ENCODE results near the gene FNIP2.
"Not testable (repeated sequence)": the region's sequence is repeated elsewhere in the genome, so short reads cannot be mapped to it uniquely, and the experiment has no call there.

FNIP2 gene

GRCh38 chr4:158821228-158821971 lies 52.6 kb downstream of the FNIP2 start:
- Histone ChIP-seq H3K4me3 (ENCODE audit: low read depth, low read length) (no peak overlapping the region), H3K9ac (ENCODE audit: low read depth, low read length) (no peak overlapping the region), H3K4me1 (ENCODE audit: control insufficient read depth, insufficient read depth, low read length) (no peaks in the 10 kb centered on the region), H3K27me3 (ENCODE audit: control insufficient read depth, insufficient read depth, low read length) (no peaks in the 10 kb centered on the region), H3K36me3 (ENCODE audit: control insufficient read depth, insufficient read depth, low read length) (no peaks in the 10 kb centered on the region), H3K9me3 (ENCODE audit: control insufficient read depth, insufficient read depth, low read length) (no peaks in the 10 kb centered on the region)

- H3K9ac ChIP-seq (ENCODE audit: low read depth, low read length), result no peak overlapping the region
- no peaks in the 10 kb centered on the region for H3K4me1 ChIP-seq (ENCODE audit: control insufficient read depth, insufficient read depth, low read length)
- no peaks in the 10 kb centered on the region for H3K27me3 ChIP-seq (ENCODE audit: control insufficient read depth, insufficient read depth, low read length)
- H3K9me3 ChIP-seq (ENCODE audit: control insufficient read depth, insufficient read depth, low read length), result no peaks in the 10 kb centered on the region
- no peak overlapping the region for H3K4me3 ChIP-seq (ENCODE audit: low read depth, low read length)
- no peaks in the 10 kb centered on the region for H3K36me3 ChIP-seq (ENCODE audit: control insufficient read depth, insufficient read depth, low read length)
These were observed 53.5 kb downstream of the FNIP2 start for GRCh38 chr4:158822348-158822747.

GRCh38 chr4:158823461-158823873 lies 54.6 kb downstream of the FNIP2 start:
- Histone ChIP-seq H3K4me1 (ENCODE audit: control insufficient read depth, insufficient read depth, low read length) (no peaks in the 10 kb centered on the region), H3K9ac (ENCODE audit: low read depth, low read length) (no peak overlapping the region), H3K36me3 (ENCODE audit: control insufficient read depth, insufficient read depth, low read length) (no peaks in the 10 kb centered on the region), H3K4me3 (ENCODE audit: low read depth, low read length) (no peak overlapping the region), H3K9me3 (ENCODE audit: control insufficient read depth, insufficient read depth, low read length) (no peaks in the 10 kb centered on the region), H3K27me3 (ENCODE audit: control insufficient read depth, insufficient read depth, low read length) (no peaks in the 10 kb centered on the region)

GRCh38 chr4:158824425-158825274 lies 55.8 kb downstream of the FNIP2 start:
- Histone ChIP-seq H3K36me3 (ENCODE audit: control insufficient read depth, insufficient read depth, low read length) (no peaks in the 10 kb centered on the region), H3K27me3 (ENCODE audit: control insufficient read depth, insufficient read depth, low read length) (no peaks in the 10 kb centered on the region), H3K4me3 (ENCODE audit: low read depth, low read length) (no peak overlapping the region), H3K9ac (ENCODE audit: low read depth, low read length) (no peak overlapping the region), H3K9me3 (ENCODE audit: control insufficient read depth, insufficient read depth, low read length) (no peaks in the 10 kb centered on the region), H3K4me1 (ENCODE audit: control insufficient read depth, insufficient read depth, low read length) (no peaks in the 10 kb centered on the region)

- H3K4me1 ChIP-seq (ENCODE audit: control insufficient read depth, insufficient read depth, low read length), result no peaks in the 10 kb centered on the region
These were observed 56.7 kb downstream of the FNIP2 start for GRCh38 chr4:158825433-158826036.

GRCh38 chr4:158826057-158826456 lies 57.2 kb downstream of the FNIP2 start:
- no peaks in the 10 kb centered on the region for H3K9me3 ChIP-seq (ENCODE audit: control insufficient read depth, insufficient read depth, low read length)
- H3K36me3 ChIP-seq (ENCODE audit: control insufficient read depth, insufficient read depth, low read length), result no peaks in the 10 kb centered on the region
- H3K4me1 ChIP-seq (ENCODE audit: control insufficient read depth, insufficient read depth, low read length), result no peaks in the 10 kb centered on the region
- no peaks in the 10 kb centered on the region for H3K27me3 ChIP-seq (ENCODE audit: control insufficient read depth, insufficient read depth, low read length)
- H3K9ac ChIP-seq (ENCODE audit: low read depth, low read length), result no peak overlapping the region
- no peak overlapping the region for H3K4me3 ChIP-seq (ENCODE audit: low read depth, low read length)

More at GRCh38 chr4:158825433-158826036, 56.7 kb downstream of the FNIP2 start:
- H3K27me3 ChIP-seq (ENCODE audit: control insufficient read depth, insufficient read depth, low read length), result no peaks in the 10 kb centered on the region
- no peak overlapping the region for H3K9ac ChIP-seq (ENCODE audit: low read depth, low read length)
- H3K4me3 ChIP-seq (ENCODE audit: low read depth, low read length), result no peak overlapping the region
- no peaks in the 10 kb centered on the region for H3K36me3 ChIP-seq (ENCODE audit: control insufficient read depth, insufficient read depth, low read length)
- H3K9me3 ChIP-seq (ENCODE audit: control insufficient read depth, insufficient read depth, low read length), result no peaks in the 10 kb centered on the region

- no peaks in the 10 kb centered on the region for H3K4me1 ChIP-seq (ENCODE audit: control insufficient read depth, insufficient read depth, low read length)
These were observed 58.1 kb downstream of the FNIP2 start for GRCh38 chr4:158826882-158827281.

GRCh38 chr4:158827543-158827981 lies 58.7 kb downstream of the FNIP2 start:
- H3K9me3 ChIP-seq (ENCODE audit: control insufficient read depth, insufficient read depth, low read length), result no peaks in the 10 kb centered on the region
- H3K4me1 ChIP-seq (ENCODE audit: control insufficient read depth, insufficient read depth, low read length), result no peaks in the 10 kb centered on the region
- H3K9ac ChIP-seq (ENCODE audit: low read depth, low read length), result no peak overlapping the region
- H3K36me3 ChIP-seq (ENCODE audit: control insufficient read depth, insufficient read depth, low read length), result no peaks in the 10 kb centered on the region
- no peak overlapping the region for H3K4me3 ChIP-seq (ENCODE audit: low read depth, low read length)
- no peaks in the 10 kb centered on the region for H3K27me3 ChIP-seq (ENCODE audit: control insufficient read depth, insufficient read depth, low read length)

More at GRCh38 chr4:158826882-158827281, 58.1 kb downstream of the FNIP2 start:
- H3K9ac ChIP-seq (ENCODE audit: low read depth, low read length), result no peak overlapping the region
- H3K36me3 ChIP-seq (ENCODE audit: control insufficient read depth, insufficient read depth, low read length), result no peaks in the 10 kb centered on the region
- H3K27me3 ChIP-seq (ENCODE audit: control insufficient read depth, insufficient read depth, low read length), result no peaks in the 10 kb centered on the region
- H3K4me3 ChIP-seq (ENCODE audit: low read depth, low read length), result no peak overlapping the region
- H3K9me3 ChIP-seq (ENCODE audit: control insufficient read depth, insufficient read depth, low read length), result no peaks in the 10 kb centered on the region

- not testable (repeated sequence) for H3K9me3 ChIP-seq (ENCODE audit: control insufficient read depth, insufficient read depth, low read length); H3K27me3 ChIP-seq (ENCODE audit: control insufficient read depth, insufficient read depth, low read length); H3K4me1 ChIP-seq (ENCODE audit: control insufficient read depth, insufficient read depth, low read length); H3K36me3 ChIP-seq (ENCODE audit: control insufficient read depth, insufficient read depth, low read length); H3K9ac ChIP-seq (ENCODE audit: low read depth, low read length); H3K4me3 ChIP-seq (ENCODE audit: low read depth, low read length)
These were observed 59.3 kb downstream of the FNIP2 start for GRCh38 chr4:158828151-158828550.

- Histone ChIP-seq H3K4me3 (ENCODE audit: low read depth, low read length) (no peak overlapping the region), H3K9ac (ENCODE audit: low read depth, low read length) (no peak overlapping the region), H3K9me3 (ENCODE audit: control insufficient read depth, insufficient read depth, low read length) (no peaks in the 10 kb centered on the region), H3K27me3 (ENCODE audit: control insufficient read depth, insufficient read depth, low read length) (no peaks in the 10 kb centered on the region), H3K36me3 (ENCODE audit: control insufficient read depth, insufficient read depth, low read length) (no peaks in the 10 kb centered on the region), H3K4me1 (ENCODE audit: control insufficient read depth, insufficient read depth, low read length) (no peaks in the 10 kb centered on the region)
These were observed 60.4 kb downstream of the FNIP2 start for GRCh38 chr4:158829254-158829653.

GRCh38 chr4:158833602-158834001 lies 64.8 kb downstream of the FNIP2 start:
- H3K9me3 ChIP-seq (ENCODE audit: control insufficient read depth, insufficient read depth, low read length), result no peaks in the 10 kb centered on the region
- H3K27me3 ChIP-seq (ENCODE audit: control insufficient read depth, insufficient read depth, low read length), result no peaks in the 10 kb centered on the region
- peaks cover 5% of the 10 kb centered on the region for H3K4me1 ChIP-seq (ENCODE audit: control insufficient read depth, insufficient read depth, low read length)
- H3K4me3 ChIP-seq (ENCODE audit: low read depth, low read length), result no peak overlapping the region
- no peaks in the 10 kb centered on the region for H3K36me3 ChIP-seq (ENCODE audit: control insufficient read depth, insufficient read depth, low read length)
- H3K9ac ChIP-seq (ENCODE audit: low read depth, low read length), result no peak overlapping the region

All from iPS-15b (cell line).